GM18861 (cell line): ENCODE measurements around the gene DLD.
"Not testable (repeated sequence)": the region's sequence is repeated elsewhere in the genome, so short reads cannot be mapped to it uniquely, and the experiment has no call there.

Source experiments
- ATAC-seq: cut with Tn5 transposase; IDR thresholded peaks from one replicate; pipeline ENCODE4 v1.9.1; 2021; ENCODE audit not compliant: unreplicated experiment

DLD gene

DNA sequence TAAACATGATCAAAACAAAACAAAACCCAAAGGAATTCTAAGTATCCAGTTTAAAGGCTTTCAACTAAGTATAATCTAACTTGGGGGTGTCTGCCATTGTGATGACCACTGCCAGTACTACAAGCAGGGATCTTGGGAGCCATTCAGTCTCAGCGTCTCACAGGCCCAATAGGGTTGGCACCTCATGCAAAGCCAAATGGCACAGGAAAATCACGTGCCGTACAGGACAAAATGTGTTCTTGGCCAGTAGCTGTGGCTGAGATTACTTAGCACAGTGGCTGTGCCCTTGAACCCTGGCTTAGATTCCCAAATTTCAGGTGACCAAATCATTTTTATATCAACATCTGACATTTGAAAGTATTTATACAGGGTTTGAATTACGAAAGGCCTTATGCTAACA, 50.0 kb downstream of the DLD start:
- ATAC-seq: no peak

DNA sequence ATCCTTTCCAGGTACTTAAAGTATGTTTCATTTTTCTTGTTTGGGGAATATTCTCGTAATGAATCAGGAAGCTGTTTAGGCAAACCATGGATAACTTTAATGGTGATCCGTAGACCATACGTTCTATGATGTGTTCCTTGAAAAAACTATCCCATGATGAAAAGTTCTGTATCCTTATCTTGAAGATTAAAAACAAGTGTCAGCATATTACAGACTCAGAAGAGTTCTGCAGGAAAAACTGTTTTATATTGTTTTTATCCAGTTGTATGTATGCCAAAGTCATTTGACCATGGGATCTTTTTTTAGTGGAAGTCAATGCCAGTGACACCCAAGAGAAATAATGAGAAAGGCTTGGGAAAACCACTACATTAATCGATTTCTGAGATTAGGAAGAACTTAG, 52.0 kb downstream of the DLD start:
- no peak for ATAC-seq

DNA sequence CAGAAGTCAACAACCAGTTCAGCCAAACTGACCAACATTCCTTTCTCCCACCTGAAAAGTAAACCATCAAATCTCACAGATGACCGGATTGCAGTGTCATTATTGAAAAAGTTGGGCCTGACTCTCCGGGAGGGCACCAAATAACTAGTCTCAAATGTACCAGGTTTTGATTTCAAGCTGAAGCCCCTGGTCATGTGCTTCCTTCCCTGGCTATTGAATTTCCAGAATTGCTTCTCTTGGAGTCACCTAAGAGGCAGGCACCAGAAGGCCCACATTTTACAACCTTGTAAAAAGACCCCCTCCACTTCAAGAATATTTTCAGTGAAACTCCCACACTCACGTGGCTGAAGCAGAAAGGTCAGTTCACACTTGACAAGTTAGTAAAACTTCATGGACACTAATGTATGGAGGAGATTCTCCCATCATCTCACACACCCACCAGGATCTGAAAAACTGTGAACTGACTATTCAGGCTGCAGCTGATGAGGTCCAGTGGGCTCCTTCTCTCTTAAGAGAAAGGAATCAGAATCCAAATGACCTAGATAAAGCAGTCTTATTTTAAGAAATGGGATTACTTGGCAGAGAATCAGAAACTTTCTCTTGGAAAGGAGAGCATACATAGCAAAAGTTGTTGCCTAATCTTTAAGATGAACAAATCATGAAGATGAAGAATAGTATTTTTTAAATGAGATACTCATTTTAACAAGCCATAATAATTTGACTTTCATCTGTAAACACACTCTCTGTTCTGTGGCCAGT, 53.6 kb downstream of the DLD start:
- no peak for ATAC-seq

DNA sequence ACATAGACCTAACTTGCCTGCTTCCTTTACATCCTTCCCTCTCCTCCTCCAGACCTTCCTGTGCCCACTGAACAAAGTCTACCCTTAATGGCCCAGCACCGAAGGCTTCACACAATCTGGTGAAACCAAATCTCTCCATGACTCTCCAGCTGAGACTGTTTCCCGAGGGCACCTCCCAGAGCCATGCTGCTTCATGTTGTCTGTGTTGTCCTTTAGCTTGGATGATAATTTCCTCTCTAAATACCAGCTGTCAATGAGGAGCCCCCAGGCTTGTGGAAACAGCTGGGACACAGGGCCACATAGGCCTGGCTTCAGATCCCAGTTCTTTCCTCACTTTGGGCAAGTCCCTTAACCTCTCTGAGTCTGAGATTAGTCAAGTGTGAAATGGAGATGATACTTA, 54.3 kb downstream of the DLD start:
- no peak for ATAC-seq

DNA sequence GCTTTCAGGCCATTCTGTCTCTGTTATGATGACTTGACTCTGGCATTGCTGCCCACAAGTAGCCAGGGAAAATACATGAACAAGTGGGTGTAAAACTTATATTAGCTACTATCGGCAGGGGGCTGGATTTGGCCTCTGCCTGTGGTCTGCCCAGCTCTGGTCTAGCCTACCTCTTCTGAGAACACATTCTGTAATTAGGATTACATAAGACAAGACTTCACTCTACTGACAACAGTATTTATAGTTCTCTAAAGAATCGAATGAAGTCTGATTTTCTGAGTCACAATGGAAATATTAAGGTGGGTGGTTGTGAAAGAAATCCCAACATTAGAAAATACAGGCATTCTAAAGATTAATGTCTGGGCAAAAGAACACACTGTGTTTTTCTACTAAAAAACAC, 55.5 kb downstream of the DLD start:
- no peak for ATAC-seq

DNA sequence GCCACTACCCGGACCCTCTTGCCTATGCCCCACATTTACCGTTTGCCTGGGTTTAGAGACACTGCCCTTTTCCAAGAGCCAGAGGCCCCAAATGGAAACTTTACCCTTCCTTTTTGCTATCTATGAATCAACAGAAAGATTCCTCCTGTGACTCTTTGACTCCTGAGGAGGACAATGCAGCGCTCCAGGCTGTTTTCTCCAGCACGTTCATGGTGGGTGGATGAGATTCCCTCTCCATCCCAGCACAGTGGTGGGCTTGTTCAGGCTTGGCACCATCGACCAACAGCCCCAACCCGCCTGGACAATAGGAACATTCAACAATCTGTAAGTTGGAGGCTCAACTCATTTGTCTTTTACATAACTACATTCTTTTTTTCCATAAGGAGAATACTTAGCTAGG, 55.9 kb downstream of the DLD start:
- ATAC-seq: no peak

DNA sequence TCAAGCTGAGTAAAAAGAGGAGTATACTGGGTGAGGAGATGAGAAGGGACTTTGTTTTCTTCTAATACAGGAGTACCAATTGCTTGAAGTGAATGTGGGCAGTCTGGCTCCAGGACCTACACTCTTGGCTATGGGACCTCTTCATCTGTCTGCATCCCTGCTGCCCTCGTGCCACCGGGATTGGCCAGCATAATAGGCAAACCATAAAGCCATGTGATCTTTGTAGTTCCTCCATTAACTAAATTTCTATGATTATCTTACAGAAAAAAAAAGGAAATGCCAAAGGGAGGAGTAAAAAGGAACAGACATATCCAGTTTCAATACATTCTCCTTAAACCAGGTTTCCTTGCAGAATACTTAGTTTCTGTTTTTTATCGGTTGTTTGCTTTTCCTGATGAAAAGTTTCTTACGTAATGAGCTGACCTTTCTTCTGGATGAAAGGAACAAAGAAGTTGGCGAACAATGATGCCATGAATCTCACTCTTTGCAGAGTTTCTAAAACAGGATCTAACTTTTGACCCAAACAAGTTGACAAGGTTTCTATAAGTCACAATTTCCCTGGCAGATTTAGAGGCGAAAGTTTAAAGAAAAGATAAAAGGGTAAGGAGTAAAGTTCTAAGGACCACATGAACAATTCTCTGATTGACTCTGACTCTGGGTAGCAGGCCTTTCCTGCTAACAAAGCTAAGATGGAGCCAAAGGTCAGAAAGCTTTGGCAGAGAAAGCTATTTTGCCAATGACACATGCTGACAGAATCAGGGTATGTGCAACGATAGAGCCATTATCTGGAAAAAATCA, 57.9 kb downstream of the DLD start:
- no peak for ATAC-seq

DNA sequence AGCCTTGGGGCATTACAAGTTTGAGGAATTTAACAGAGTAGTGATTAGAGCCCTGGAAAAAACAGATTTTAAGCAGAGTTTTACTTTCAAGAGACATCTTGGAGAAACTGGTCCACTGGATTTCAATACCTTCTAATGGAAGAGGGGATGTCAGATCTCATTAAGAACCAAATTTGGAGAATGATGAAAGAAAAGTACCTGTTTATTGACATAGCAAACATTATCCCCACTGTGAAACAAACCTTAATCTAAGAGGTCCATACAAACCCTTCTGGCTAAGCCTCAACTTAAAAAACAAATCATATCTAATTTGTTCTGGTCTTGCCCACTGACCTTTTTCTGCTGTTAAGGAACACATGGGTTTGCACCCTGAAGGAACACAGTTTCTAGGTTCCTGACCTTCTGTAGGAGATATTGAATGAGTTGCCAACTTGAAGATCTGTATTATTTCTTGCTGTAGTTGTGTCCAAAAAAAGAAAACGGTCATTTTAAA, 58.5 kb downstream of the DLD start:
- ATAC-seq: no peak

DNA sequence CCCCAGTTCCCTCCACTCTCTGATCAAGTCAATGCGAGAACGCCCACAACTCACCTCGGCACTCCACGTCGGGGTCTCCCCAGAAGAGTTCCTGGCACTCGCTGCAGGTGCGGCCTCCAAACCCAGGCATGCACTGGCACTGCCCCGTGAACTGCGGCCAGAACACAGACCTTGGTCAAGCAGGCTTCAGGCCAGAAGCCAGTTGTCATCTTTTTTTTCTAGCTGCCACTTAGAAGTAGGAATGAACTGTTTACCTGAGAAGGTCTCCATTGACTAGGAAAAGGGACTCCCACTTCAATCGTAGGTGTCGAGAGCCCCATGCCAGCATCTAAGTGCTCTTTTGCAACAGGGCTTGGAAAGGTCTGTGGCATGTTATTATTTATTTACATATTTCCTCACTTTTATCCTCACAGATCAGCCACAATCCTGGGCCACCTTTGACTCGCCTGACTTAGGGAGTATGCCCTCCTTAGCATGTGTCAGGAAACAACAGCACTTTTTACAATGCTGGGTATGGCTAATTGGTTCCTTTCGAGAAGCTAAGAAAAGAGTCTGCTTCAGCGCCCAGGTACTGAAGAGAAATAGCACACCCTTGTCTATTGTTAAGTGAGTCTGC, 60.3 kb downstream of the DLD start:
- ATAC-seq: no peak

DNA sequence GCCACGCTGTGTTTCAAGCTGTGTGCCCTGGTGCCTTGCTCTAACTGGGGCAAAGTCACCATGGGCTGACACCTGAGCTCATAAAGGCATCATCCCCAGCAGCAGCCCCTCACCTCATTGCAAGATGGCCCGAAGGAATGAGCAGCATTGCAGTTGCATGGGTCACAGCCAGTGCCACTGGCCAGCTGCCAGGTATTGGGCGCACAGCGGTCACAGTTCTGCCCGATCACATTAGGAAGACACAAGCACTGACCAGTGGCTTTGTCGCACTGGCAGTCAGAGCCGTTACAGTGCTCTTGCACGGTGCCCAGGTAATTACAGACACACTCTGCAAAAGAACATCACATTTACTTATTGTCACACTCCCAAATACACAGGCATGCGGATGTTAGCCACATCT, 60.9 kb downstream of the DLD start:
- ATAC-seq: no peak

DNA sequence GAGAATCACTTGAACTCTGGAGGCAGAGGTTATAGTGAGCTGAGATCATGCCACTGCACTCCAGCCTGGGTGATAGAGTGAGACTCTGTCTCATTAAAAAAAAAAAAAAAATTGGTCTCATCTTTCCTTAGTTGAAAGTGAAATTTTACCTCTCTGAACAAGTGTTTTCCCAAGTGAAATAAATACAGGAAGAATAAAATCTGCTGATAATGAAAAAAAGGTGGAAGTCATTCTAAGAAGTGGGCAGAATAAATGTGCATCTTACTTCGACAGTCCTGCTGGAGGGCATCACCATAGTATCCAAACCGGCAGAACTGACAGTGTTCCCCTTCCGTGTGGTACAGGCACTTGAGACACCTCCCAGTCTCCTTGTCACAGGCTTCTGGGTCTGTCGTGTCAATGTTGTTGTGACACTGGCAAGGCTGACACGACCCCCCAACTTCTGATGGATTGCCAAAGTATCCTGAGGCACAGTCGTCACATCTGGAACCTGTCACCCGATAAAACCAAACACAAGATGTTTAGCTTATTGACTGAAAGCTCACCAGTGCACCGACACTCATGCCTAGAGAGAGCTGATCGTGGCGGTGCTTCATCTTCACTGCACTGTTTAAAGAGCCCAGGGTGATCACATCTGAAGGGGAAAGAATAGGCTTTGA, 62.4 kb downstream of the DLD start:
- no peak for ATAC-seq

DNA sequence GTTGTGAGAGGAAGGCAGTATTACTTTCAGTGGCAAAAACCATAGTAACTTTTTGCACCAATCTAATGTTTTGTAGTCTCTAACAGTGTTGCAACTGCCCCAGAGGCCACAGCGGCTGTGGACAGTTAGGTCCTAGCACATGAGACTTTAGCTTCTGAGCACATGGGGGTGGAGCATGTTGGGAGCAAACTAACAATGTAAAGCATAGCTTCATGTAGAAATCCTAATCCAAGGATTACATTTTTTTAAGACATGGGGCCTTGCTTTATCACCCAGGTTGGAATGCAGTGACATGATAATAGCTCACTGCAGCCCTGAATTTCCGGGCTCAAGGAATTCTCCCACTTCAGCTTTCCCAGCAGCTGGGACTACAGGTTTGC, 62.9 kb downstream of the DLD start:
- ATAC-seq: no peak

DNA sequence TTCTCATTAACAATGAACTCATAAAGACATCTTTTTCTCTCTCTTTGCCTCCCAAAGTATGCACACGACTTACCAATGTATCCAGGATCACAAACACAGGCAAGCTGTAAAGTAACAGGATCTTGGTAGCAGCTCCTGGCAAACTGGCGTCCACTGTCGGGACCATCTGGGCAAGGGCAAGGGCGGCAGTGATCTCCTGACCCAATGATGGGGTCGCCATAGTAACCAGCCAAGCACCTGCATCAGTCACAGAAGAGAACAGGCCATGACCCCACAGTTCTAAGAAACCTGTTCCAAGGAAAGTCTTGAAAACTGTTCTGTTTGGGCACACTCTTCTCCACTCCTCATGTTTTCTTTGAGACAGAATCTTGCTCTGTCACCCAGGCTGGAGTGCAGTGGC, 64.4 kb downstream of the DLD start:
- no peak for ATAC-seq

DNA sequence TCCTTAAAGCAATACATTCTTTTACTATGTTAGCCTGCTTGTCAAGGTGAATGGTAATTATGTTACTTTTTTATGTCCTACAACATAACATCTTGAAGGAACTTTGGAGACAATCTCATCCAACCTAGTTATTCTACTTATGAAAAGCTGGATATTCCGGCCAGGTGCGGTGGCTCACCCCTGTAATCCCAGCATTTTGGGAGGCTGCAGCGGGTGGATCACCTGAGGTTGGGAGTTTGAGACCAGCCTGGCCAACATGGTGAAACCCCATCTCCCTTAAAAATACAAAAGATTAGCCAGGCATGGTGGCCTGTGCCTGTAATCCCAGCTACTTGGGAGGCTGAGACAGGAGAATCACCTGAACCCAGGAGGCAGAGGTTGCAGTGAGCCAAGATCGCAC, 66.0 kb downstream of the DLD start:
- ATAC-seq: not testable (repeated sequence)

DNA sequence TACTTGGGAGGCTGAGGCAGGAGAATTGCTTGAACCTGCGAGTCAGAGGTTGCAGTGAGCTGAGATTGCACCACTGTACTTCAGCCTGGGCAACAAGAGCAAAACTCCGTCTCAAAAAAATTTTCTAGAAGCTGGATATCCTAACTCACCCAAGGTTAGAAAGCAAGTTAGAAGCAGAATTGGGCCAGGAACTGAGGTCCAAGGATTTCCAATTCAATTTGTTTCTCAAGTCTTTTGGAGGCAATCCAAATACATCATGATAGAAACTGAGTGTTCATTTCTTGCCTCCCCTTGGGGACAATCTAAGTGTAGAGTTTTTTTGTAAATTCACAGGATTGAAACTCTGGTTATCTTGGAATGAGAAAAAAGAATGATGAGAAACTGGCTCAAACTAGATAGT, 66.5 kb downstream of the DLD start:
- no peak for ATAC-seq

DNA sequence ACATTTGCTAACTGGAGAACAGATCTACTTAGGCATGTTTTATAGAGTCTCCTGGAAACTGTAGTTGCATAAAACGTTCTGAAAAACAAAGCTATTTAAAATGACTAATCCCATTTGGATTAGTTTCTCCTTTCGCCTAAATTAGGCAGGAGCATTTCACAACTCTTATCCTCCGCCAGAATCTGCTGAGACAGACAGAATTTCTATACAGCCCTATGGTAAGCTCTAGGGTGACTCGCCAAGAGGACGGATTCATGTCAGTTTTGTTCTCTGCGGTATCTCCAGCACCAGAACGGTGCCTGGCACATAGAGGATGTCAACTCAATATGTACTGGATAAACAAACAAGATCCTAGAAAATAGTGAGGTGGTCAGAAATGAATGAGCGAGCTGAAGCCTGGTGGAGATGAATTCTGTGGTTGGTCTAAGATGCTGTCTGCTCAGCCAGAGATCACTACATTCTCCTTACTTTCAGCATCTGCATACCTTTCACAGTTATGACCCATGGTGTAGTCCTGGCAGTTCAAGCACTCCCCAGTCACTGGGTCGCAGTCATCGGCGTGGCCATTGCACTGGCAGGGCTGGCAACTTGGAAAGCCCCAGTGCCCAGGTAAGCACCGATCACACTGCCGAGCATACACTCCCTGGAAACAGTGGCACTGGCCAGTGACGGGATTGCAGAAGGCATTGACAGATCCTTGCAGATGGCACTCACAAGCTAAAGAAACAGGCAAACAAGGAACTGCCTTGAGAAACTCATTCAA, 68.0 kb downstream of the DLD start:
- no peak for ATAC-seq

DNA sequence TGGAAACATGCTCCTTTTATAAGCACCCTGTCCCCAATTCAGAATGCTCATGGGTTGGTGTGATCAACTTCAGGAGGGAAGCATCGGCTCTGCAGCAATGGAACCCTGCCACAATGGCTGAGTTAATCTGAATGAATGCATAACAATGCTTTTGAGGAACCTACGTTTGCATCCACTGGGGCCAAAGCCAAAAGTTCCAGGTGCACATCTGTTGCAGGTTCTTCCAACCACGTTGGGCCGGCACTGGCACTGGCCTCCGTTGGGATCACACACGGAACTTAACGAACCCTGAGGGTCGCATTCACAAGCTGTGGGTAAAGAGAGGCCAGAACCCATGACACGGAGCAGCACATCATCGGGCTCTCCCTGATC, 68.5 kb downstream of the DLD start:
- ATAC-seq: no peak

DNA sequence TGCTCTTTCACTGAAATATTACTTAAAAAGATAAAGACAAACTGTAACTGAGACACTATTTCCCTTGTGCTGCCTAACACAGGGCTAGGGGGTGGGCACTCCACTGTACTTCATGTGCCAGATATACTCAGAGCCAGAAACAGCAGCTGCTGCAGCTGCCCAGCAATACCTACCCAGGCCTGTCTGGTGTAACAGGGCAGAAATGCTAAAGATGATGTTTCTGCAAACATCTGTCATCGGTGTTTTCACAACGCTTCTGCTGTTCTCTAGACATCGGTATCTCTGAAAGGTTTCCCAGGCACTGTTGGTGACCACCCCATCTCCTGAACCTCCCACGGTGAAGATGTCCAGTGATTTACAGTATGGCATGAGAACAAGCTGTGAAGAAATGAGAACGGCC, 69.3 kb downstream of the DLD start:
- no peak for ATAC-seq

DNA sequence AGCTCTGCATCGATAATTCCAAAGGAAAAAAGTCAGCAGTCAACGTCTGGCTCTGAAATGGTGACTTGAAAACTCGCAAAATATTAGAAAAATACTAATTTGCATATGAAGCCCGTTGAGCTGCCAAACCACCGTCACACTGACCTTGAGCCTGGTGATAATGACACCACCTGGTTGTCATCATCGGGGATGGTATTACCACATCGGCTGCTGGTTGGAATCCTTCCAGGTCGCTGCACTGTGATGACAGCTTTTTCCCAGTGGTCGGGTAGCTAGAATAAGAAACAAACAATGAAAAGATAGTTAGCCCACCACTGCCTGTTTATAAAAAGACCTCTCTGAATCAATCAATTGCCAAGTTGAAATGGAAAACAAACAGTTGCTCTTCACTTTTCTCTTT, 70.4 kb downstream of the DLD start:
- no peak for ATAC-seq

DNA sequence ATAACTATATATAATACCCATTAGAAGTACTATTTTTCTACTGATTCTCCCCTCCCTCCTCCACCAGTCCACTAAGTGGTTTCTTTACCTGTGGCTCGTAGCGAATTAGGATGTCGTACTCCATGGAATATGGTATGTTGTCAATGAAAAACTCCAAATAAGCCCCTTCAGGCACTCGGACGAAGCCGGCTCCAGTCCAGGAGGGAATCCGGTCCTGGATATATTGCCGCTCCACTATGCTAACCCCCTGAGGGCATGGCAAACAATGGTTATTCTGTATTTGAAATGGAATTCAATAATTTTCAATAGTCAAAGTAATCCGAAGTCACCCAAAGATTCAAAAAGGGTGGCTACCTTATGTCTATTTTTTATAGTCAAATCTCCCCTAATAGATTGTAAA, 71.8 kb downstream of the DLD start:
- ATAC-seq: no peak

DNA sequence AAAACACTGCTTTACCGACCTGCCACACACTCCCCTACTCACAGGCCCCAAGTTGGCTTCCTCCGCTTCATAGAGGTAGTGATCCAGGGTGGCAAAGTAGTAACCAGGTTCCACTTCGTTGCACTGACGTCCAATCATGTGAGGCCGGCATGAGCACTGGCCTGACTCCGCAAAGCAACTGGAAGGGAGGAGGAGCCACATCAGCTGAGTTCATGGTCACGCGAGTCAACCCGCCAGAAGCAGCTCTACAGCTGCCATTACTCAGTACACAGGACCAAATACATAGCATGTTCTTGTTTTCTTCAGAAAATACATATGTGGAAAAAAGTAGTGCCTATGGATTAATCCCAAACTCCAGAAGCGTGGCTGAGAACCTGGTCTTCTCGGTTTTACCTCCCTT, 73.5 kb downstream of the DLD start:
- ATAC-seq: no peak
